SK-N-SH (cell line): ENCODE measurements around the gene METAP1.
"Not testable (repeated sequence)": the region's sequence is repeated elsewhere in the genome, so short reads cannot be mapped to it uniquely, and the experiment has no call there.

Experiments
- CHD2 ChIP-seq: fragments of 150-350 bp; IDR thresholded peaks from 2 replicates; pipeline ENCODE4 v1.6.1; 2018; ENCODE audit warnings: low read length; ENCODE audit not compliant: partially characterized antibody
- CTCF ChIP-seq: fragments of 200-600 bp; sonication (generic); IDR thresholded peaks from 2 replicates; pipeline ENCODE4 v1.6.1; 2017; ENCODE audit warnings: antibody characterized with exemption, mild to moderate bottlenecking, moderate library complexity
- ELF1 ChIP-seq: IDR thresholded peaks from 2 replicates; pipeline ENCODE4 v1.4.0; 2012
- EP300 ChIP-seq, 2 experiments: IDR thresholded peaks; 2 replicates each; pipeline versions ENCODE4 v1.4.0 to v1.6.1; 2012; ENCODE audit warnings: borderline replicate concordance in 1 of 2, low read depth in 1 of 2, low read length in 1 of 2
- NRF1 ChIP-seq: IDR thresholded peaks from 2 replicates; pipeline ENCODE4 v1.6.1; 2012; ENCODE audit warnings: low read depth, mild to moderate bottlenecking, low read length
- POLR2AphosphoS5 ChIP-seq: IDR thresholded peaks from 2 replicates; pipeline ENCODE4 v1.6.1; 2012; ENCODE audit warnings: low read depth, low read length
- RCOR1 ChIP-seq: fragments of 150-350 bp; IDR thresholded peaks from 2 replicates; pipeline ENCODE4 v1.6.1; 2017; ENCODE audit warnings: antibody characterized with exemption, low read length
- YY1 ChIP-seq: IDR thresholded peaks from 2 replicates; pipeline ENCODE4 v1.4.0; 2012; ENCODE audit warnings: low read depth, mild to moderate bottlenecking
- TF ChIP-seq, protein P1 (sequence below): IDR thresholded peaks from 2 replicates; pipeline ENCODE4 v1.6.1; 2012; ENCODE audit warnings: mild to moderate bottlenecking, low read depth, low read length, moderate library complexity

- TF ChIP-seq ELF1; CTCF; RCOR1; EP300 (IDR thresholded peaks at IDR 0.05; ENCODE audit: borderline replicate concordance in 1 of 2, low read depth in 1 of 2, low read length in 1 of 2); POLR2AphosphoS5; CHD2; NRF1; YY1: not testable (repeated sequence)
- TF ChIP-seq, protein P1, sequence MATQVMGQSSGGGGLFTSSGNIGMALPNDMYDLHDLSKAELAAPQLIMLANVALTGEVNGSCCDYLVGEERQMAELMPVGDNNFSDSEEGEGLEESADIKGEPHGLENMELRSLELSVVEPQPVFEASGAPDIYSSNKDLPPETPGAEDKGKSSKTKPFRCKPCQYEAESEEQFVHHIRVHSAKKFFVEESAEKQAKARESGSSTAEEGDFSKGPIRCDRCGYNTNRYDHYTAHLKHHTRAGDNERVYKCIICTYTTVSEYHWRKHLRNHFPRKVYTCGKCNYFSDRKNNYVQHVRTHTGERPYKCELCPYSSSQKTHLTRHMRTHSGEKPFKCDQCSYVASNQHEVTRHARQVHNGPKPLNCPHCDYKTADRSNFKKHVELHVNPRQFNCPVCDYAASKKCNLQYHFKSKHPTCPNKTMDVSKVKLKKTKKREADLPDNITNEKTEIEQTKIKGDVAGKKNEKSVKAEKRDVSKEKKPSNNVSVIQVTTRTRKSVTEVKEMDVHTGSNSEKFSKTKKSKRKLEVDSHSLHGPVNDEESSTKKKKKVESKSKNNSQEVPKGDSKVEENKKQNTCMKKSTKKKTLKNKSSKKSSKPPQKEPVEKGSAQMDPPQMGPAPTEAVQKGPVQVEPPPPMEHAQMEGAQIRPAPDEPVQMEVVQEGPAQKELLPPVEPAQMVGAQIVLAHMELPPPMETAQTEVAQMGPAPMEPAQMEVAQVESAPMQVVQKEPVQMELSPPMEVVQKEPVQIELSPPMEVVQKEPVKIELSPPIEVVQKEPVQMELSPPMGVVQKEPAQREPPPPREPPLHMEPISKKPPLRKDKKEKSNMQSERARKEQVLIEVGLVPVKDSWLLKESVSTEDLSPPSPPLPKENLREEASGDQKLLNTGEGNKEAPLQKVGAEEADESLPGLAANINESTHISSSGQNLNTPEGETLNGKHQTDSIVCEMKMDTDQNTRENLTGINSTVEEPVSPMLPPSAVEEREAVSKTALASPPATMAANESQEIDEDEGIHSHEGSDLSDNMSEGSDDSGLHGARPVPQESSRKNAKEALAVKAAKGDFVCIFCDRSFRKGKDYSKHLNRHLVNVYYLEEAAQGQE, result not testable (repeated sequence)
Measured at GRCh38 chr4:99091841-99092240, 96.3 kb downstream of the METAP1 start.
